HUES6 (cell line): ENCODE data around the gene UCN2.

ENCODE experiments used
- H3K27ac ChIP-seq: 2 replicates; pipeline ENCODE4 v1.7.0; 2013; ENCODE audit warnings: low read depth, mild to moderate bottlenecking, low read length, inconsistent platforms
- H3K27me3 ChIP-seq: 2 replicates; pipeline ENCODE4 v1.6.1; 2013; ENCODE audit warnings: low read length; ENCODE audit not compliant: control insufficient read depth, insufficient read depth
- H3K36me3 ChIP-seq: 2 replicates; pipeline ENCODE4 v1.6.1; 2013; ENCODE audit warnings: low read length; ENCODE audit not compliant: control insufficient read depth, insufficient read depth
- H3K4me1 ChIP-seq: 2 replicates; pipeline ENCODE4 v1.6.1; 2013; ENCODE audit warnings: low read length; ENCODE audit not compliant: control insufficient read depth, insufficient read depth
- H3K4me3 ChIP-seq: 2 replicates; pipeline ENCODE4 v1.5.1; 2013; ENCODE audit warnings: low read depth, low read length
- H3K9ac ChIP-seq: one replicate; pipeline ENCODE4 v1.6.1; 2013; ENCODE audit warnings: mild to moderate bottlenecking, low read length
- H3K9me3 ChIP-seq: 2 replicates; pipeline ENCODE4 v1.6.1; 2013; ENCODE audit warnings: low read depth, low read length; ENCODE audit not compliant: control insufficient read depth, insufficient read depth

Gene UCN2

DNA sequence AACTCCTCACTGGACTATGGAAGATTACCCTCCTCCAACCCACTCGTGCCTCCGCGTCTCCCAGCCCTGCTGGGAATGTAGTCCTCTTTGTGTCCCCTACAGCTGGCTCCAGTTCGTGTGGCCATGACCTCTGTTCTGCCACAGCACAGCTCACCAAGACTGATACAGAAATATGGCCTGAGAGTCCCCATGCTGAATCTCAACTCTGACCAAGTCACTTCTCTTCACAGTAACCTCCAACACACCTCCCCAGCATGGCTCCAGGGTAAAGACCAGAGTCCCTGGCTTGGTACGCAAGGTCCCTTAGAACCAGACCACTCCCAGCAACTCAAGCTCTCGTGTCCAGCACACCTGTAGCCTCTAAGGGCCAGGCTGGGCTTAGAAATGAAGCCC lies 33.8 kb upstream of the UCN2 start:
- Histone ChIP-seq H3K9me3 (no peaks in the 10 kb centered on the region), H3K4me1 (peaks cover 51% of the 10 kb centered on the region), H3K9ac (peak overlapping the region; percentile 58), H3K27ac (no peak overlapping the region; the same call in 1 of the 2 replicates), H3K36me3 (peaks cover 68% of the 10 kb centered on the region), H3K27me3 (peaks cover 7% of the 10 kb centered on the region; the same call in 1 of the 2 replicates), H3K4me3 (no peak overlapping the region)

DNA sequence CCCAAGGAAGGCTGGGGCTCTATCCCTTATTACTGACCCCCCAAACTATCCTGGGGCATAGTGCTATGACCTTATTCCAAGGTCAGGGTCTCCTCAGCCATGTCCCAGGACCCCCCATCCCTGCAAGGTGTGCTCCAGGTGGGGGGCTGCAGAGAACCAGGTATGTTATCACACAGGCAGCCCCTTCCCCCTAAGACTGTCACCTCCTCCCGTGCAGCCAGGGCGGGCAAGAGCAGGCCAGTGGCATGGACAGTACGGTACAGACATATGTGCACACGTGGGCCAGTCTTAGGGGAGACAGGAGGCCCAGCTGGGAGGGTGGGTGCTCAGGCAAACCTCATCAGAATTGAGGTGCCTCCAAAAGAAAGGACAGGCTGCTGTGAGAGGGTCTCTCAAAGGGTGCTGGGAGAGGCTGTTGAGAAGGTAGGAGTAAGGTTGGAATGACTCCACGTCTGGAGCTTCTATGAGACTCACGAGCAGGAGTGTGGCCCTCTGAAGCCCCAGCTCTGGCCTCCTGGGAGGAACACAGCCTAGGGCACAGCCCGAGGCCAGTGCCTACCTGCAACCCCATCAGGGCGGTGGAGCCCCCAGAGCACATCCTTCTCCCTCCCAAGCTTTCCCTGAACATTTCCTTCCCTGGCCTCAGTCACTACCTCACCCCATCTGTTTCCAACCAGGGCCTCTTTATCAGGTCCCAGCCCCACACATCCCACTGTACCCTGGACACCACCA lies 33.3 kb upstream of the UCN2 start:
- no peak overlapping the region for H3K4me3 ChIP-seq
- peak overlapping the region; percentile 58 for H3K9ac ChIP-seq
- H3K27me3 ChIP-seq: peaks cover 7% of the 10 kb centered on the region; the same call in 1 of the 2 replicates
- peaks cover 70% of the 10 kb centered on the region for H3K36me3 ChIP-seq
- H3K9me3 ChIP-seq: no peaks in the 10 kb centered on the region
- peak overlapping the region; percentile 53; the same call in 1 of the 2 replicates for H3K27ac ChIP-seq
- peaks cover 51% of the 10 kb centered on the region for H3K4me1 ChIP-seq

DNA sequence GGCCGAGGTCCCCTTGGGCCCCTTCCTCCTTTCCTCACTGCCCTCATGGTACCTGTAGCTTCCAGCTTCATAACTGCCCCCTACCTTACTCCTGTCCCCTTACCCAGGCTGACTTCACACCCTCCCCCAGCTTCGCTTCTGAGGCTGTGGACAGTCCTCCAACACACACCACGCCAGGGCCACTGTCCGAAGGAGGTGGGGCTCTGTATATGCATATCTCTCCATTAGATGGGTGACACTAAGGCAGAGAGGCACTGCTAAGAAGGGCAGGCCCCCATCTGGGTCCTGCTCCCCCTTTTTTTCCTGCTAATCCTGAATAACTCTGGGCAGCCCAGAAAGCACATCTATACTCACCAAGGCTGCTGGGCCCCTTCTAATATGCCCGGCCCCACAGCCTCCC lies 32.6 kb upstream of the UCN2 start:
- peaks cover 70% of the 10 kb centered on the region for H3K36me3 ChIP-seq
- peak overlapping the region; percentile 53; the same call in 1 of the 2 replicates for H3K27ac ChIP-seq
- peak overlapping the region; percentile 68; the same call in 1 of the 2 replicates for H3K4me3 ChIP-seq
- H3K9ac ChIP-seq: peak overlapping the region; percentile 58
- H3K27me3 ChIP-seq: peaks cover 7% of the 10 kb centered on the region; the same call in 1 of the 2 replicates
- H3K4me1 ChIP-seq: peaks cover 51% of the 10 kb centered on the region
- H3K9me3 ChIP-seq: no peaks in the 10 kb centered on the region

DNA sequence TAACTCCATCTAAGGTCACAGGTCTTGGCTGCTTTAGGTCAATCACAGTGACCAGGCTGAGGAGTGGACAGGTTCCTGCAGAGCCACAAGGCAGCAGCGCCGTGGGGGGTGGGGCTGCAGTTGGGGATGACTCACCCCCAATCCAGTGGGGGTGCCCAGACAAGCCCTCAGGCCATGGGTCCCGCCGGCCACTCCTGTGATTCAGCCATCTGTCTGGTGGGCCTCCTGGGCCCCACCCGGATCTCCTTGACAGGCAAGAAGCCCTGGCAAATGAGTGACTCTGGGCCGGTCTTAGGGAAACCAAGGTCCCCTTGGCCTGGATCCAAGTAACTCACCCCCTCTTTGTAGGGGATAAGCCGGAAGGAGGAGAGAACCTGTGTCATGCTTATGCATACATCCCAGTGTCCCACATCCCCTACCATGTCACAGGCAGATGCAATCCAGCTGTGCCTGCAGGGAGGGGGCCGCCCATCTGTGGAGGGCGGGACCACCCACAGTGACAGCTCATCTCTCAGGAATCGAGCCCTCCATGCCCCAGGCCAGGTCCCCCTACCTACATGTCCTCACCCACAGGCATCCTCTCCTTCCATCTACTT lies 32.0 kb upstream of the UCN2 start:
- Histone ChIP-seq H3K27ac (peak overlapping the region; percentile 86; the same call in 1 of the 2 replicates), H3K9me3 (no peaks in the 10 kb centered on the region), H3K9ac (peak overlapping the region; percentile 58), H3K4me3 (peak overlapping the region; percentile 68; the same call in 1 of the 2 replicates), H3K27me3 (peaks cover 7% of the 10 kb centered on the region; the same call in 1 of the 2 replicates), H3K4me1 (peaks cover 51% of the 10 kb centered on the region), H3K36me3 (peaks cover 70% of the 10 kb centered on the region)

DNA sequence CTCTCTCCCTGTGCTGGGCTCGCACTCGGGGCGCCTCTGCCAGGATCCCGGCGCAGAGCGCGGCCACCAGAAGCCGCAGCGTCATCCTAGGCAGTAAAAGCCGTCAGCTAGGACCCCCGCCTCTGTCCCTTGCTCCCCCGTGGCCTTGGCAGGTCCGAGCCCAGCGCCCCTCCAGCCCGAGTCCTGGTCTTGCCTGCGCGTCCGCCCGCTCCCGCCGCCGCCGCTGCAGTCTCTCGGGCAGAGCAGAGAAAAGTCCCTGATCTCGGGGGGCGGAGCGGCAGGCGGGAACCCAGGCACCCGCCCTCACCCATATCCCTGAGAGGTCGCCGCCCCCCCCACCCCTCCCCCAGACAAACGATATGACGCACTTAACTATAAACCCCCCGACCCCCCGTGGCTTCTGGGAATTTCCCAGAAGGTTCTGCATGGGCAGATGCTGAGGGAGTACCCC lies 31.5 kb upstream of the UCN2 start, which contains the start of gene COL7A1:
COL7A1 (minus strand) TSS at position 255 of the 451 bp plus-strand sequence; CDS start at position 85, 170 bp downstream.
- H3K27me3 ChIP-seq: peaks cover 7% of the 10 kb centered on the region; the same call in 1 of the 2 replicates
- H3K27ac ChIP-seq: peak within 1 kb of the TSS; percentile 86; the same call in 1 of the 2 replicates
- peak within 1 kb of the TSS; percentile 68 for H3K4me3 ChIP-seq
- peak within 1 kb of the TSS; percentile 97 for H3K9ac ChIP-seq
- no peaks in the 10 kb centered on the region for H3K9me3 ChIP-seq
- peaks cover 70% of the 10 kb centered on the region for H3K36me3 ChIP-seq
- peaks cover 51% of the 10 kb centered on the region for H3K4me1 ChIP-seq

DNA sequence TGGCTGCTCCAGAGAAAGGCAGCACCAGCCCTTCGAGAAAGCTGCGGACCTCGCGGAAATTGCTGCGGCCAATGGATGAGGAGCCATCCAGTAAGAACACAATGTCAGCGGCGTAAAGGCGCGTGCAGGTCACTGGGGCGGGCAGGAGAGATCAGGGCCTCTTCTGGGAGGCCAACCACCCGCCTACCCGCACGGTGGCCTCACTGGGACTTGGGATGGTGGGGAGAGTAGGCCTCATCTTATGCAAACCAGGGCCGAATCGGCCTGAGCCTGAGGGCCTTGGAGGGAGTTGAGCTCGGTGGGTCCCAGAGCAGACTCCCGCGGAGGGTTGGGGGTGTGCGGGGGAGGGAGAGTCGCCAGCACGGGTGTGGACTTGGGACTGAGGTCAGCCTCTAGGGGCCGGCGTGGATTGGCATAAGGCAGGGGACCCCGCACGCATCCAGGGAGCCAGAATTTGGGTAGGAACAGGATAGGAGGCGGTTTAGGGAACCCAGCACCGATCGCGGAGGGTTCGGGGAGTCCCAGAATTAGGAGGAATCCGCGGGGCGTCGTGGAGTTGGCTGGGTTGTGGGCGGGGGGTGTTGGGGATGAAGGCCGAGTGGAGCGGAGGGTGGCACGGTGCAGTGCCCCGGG lies 31.0 kb upstream of the UCN2 start:
- Histone ChIP-seq H3K27ac (peak overlapping the region; percentile 86; the same call in 1 of the 2 replicates), H3K27me3 (peaks cover 7% of the 10 kb centered on the region; the same call in 1 of the 2 replicates), H3K4me1 (peaks cover 51% of the 10 kb centered on the region), H3K36me3 (peaks cover 70% of the 10 kb centered on the region), H3K4me3 (peak overlapping the region; percentile 68), H3K9ac (peak overlapping the region; percentile 97), H3K9me3 (no peaks in the 10 kb centered on the region)

DNA sequence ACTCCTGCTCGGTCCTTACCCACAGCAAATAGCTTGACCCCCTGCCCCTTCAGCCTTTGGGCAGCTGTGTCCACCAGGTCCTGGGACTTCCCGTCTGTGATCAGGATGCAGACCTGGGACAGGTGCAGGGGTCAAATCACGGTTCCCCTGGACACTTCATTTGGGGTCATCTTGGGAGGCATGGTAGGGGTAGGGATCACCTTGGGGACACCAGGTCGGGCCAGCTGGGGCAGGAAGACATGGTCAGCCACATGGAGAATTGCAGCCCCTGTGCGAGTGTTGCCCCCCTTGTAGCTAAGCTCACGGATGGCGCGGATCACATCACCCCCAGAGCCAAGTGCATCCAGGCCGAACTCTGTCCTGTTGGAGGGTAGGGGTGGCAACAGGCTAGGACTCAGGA lies 29.8 kb upstream of the UCN2 start:
- Histone ChIP-seq H3K27me3 (peaks cover 7% of the 10 kb centered on the region; the same call in 1 of the 2 replicates), H3K4me1 (peaks cover 40% of the 10 kb centered on the region), H3K27ac (no peak overlapping the region), H3K9ac (peak overlapping the region; percentile 97), H3K9me3 (no peaks in the 10 kb centered on the region), H3K4me3 (peak overlapping the region; percentile 68; the same call in 1 of the 2 replicates), H3K36me3 (peaks cover 68% of the 10 kb centered on the region)

DNA sequence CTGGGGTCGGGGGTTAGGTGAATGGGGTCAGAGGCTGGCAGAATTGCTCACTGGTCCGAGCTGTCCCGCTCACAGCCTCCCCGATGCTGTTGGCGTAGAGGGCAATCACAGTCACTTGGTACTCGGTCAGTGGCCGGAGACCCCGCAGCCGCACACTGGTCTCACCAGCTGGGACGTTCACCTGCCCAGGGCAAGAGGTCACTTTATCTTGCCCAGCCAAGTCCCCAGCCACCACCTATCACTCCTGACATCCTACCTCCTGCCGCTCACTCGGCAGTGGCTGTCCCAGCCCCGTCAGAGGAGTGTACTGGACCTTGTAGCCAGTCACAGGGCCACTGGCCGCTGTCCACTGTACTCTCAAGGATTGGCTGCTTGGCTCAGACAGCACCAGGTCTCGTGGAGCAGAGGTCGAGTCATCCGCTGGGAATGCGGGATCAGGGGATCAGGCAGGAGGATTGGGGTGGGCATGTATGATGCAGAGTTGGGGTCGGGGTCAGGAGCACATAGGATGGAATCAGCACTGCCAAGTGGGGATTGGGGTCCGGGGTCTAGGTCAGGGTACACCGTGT lies 29.0 kb upstream of the UCN2 start:
- Histone ChIP-seq H3K27ac (no peak overlapping the region), H3K36me3 (peaks cover 67% of the 10 kb centered on the region), H3K4me1 (peaks cover 32% of the 10 kb centered on the region), H3K4me3 (no peak overlapping the region), H3K9me3 (no peaks in the 10 kb centered on the region), H3K27me3 (peaks cover 7% of the 10 kb centered on the region; the same call in 1 of the 2 replicates), H3K9ac (peak overlapping the region; percentile 97)

DNA sequence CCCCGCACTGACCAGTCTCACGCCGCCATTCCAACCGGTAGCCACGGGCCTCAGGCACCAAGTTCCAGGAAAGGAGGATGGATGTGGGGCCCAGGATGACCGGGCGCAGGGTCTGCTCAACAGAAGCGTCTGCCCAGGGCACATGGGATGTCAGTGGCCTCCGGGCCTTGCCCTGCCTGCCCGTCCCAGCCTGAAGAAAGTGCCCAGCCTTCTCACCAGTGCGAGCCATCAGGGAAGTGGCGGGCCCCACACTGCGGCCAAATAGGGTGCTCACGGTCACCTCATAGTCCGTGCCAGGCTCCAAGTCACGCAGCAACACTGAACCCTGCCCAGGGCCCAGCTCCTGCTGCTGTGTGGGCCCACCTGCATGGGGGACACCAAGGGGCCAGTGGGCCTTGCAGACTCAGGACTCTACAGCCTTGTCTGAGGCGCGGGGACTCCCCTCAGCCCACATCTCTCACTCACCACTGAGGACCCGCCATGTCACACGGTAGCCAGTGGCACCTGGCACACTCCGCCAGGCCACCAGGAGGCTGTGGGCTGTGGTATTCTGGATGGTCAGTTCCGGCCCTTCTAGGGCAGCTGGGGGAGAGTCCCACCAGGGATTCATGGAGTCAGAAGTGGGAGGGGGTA lies 28.4 kb upstream of the UCN2 start:
- H3K9ac ChIP-seq: no peak overlapping the region
- H3K9me3 ChIP-seq: no peaks in the 10 kb centered on the region
- H3K27me3 ChIP-seq: peaks cover 7% of the 10 kb centered on the region; the same call in 1 of the 2 replicates
- H3K36me3 ChIP-seq: peaks cover 67% of the 10 kb centered on the region
- H3K4me1 ChIP-seq: peaks cover 29% of the 10 kb centered on the region
- no peak overlapping the region for H3K27ac ChIP-seq
- no peak overlapping the region for H3K4me3 ChIP-seq

DNA sequence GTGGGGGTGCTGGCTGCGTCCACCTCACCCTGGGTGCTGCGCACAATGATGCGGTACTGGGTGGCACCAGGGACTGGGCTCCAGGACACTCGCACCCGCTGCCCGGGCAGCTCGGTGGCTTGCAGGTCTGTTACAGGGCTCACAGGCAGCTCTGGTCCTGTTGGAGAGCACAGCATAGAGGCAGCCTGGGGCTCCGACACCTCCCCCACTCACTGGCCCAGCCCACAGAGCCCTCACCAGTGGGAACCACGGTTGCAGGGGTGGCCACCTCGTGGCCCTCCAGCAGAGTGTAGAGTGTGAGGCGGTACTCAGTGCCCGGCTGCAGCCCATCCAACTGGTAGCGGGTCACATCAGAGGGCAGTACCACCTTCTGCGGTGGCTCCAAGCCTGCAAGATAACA lies 27.9 kb upstream of the UCN2 start:
- H3K27ac ChIP-seq: no peak overlapping the region
- H3K9me3 ChIP-seq: no peaks in the 10 kb centered on the region
- H3K9ac ChIP-seq: no peak overlapping the region
- H3K4me1 ChIP-seq: peaks cover 24% of the 10 kb centered on the region
- H3K27me3 ChIP-seq: peaks cover 7% of the 10 kb centered on the region; the same call in 1 of the 2 replicates
- H3K36me3 ChIP-seq: peaks cover 68% of the 10 kb centered on the region
- H3K4me3 ChIP-seq: no peak overlapping the region
